Measurements from ENCODE around the gene EHMT2. TPM values are rescaled to one million over a fixed set of nuclear protein-coding genes. Genes with fewer than 3 reads are reported as not detected.

Gene EHMT2
- total RNA-seq, 1 donor from 2014 or later: 35.8 TPM

DNA sequence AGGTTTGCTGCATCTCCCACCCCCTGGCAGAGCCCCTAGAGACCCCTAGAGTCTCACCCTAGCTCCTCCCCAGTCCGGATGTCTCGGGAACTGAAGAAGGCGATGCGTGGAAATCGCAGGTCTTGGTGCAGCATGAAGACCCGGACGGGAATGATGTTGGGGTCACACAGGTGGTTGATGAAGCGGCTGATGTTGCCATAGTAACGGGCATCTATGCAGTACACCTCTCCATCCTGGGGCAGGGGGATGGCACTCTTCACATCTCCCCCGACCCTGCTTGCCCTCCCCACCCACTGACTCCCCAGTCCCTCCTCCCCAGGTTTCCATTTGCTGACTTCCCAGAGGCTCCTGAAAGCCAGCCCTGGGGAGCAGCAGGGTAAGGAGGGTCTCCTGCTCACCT is 16.9 kb downstream of the EHMT2 start:
- Histone ChIP-seq H3K4me2 (ENCODE audit: low read length) (no peak overlapping the region), H3K79me2 (ENCODE audit: insufficient read depth, low read length) (no peaks in the 10 kb centered on the region), H3K9ac (ENCODE audit: low read length) (no peak overlapping the region), H3K4me1 (ENCODE audit: insufficient read depth, low read length) (peaks cover 4% of the 10 kb centered on the region), H2AFZ (ENCODE audit: low read depth, low read length) (no peak overlapping the region), H4K20me1 (ENCODE audit: insufficient read depth, low read length) (peaks cover 7% of the 10 kb centered on the region), H3K27me3 (ENCODE audit: insufficient read depth, low read length) (no peaks in the 10 kb centered on the region), H3K36me3 (ENCODE audit: insufficient read depth, low read length) (peaks cover 25% of the 10 kb centered on the region), H3K4me3 (ENCODE audit: insufficient read depth, low read depth, low read length) (no peak overlapping the region), H3K27ac (ENCODE audit: low read depth, low read length) (no peak overlapping the region), H3K9me3 (ENCODE audit: insufficient read depth, low read depth, low read length) (no peaks in the 10 kb centered on the region)
- peaks cover 4% of the 10 kb centered on the region for H3K27me3 Mint-ChIP-seq (ENCODE audit: low read depth, unreplicated experiment)
- H3K4me3 Mint-ChIP-seq (ENCODE audit: unreplicated experiment): no peak overlapping the region
- no peak for DNase-seq (ENCODE audit: low read depth)
- FAIRE-seq: no peak
- TF ChIP-seq, protein P1, sequence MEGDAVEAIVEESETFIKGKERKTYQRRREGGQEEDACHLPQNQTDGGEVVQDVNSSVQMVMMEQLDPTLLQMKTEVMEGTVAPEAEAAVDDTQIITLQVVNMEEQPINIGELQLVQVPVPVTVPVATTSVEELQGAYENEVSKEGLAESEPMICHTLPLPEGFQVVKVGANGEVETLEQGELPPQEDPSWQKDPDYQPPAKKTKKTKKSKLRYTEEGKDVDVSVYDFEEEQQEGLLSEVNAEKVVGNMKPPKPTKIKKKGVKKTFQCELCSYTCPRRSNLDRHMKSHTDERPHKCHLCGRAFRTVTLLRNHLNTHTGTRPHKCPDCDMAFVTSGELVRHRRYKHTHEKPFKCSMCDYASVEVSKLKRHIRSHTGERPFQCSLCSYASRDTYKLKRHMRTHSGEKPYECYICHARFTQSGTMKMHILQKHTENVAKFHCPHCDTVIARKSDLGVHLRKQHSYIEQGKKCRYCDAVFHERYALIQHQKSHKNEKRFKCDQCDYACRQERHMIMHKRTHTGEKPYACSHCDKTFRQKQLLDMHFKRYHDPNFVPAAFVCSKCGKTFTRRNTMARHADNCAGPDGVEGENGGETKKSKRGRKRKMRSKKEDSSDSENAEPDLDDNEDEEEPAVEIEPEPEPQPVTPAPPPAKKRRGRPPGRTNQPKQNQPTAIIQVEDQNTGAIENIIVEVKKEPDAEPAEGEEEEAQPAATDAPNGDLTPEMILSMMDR (IDR thresholded peaks at IDR 0.05; ENCODE audit: insufficient read depth, low read depth, low read length): no peak
- no peak for TF ChIP-seq EZH2 (IDR thresholded peaks at IDR 0.05; ENCODE audit: insufficient read depth, low read length)
- no peaks in the 10 kb centered on the region for H3K9me3 Mint-ChIP-seq (ENCODE audit: unreplicated experiment)
- H3K4me1 Mint-ChIP-seq (ENCODE audit: low read depth, unreplicated experiment): peaks cover 9% of the 10 kb centered on the region
- peaks cover 25% of the 10 kb centered on the region for H3K36me3 Mint-ChIP-seq (ENCODE audit: low read depth, unreplicated experiment)
- H3K27ac Mint-ChIP-seq (ENCODE audit: unreplicated experiment): peak overlapping the region; percentile 80

DNA sequence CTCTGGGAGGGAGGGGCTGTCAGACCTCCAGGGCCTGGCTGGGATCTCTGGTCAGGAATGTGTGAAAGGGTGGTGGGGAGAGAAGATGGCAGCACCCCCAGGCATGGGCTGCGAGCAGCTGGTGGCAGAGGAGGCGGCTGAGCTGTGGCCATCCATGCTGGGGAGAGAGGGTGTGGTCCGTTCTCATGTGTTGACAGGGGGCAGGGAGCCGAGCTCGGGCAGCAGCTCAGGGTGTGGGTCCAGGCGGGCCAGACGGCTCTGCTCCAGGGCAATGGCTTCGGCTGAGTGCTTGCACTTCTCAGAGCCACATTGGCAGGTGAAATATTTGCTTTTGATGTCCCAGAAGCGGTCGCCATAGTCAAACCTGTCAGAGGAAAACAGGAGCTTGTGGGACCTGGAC is 17.6 kb downstream of the EHMT2 start:
- no peak overlapping the region for H3K4me2 ChIP-seq (ENCODE audit: low read length)
- no peaks in the 10 kb centered on the region for H3K9me3 ChIP-seq (ENCODE audit: insufficient read depth, low read depth, low read length)
- Mint-ChIP-seq H3K4me3 (ENCODE audit: unreplicated experiment) (no peak overlapping the region), H3K27me3 (ENCODE audit: low read depth, unreplicated experiment) (peaks cover 4% of the 10 kb centered on the region), H3K27ac (ENCODE audit: unreplicated experiment) (no peak overlapping the region), H3K9me3 (ENCODE audit: unreplicated experiment) (no peaks in the 10 kb centered on the region), H3K4me1 (ENCODE audit: low read depth, unreplicated experiment) (peaks cover 9% of the 10 kb centered on the region), H3K36me3 (ENCODE audit: low read depth, unreplicated experiment) (peaks cover 19% of the 10 kb centered on the region)
- H2AFZ ChIP-seq (ENCODE audit: low read depth, low read length): no peak overlapping the region
- H3K79me2 ChIP-seq (ENCODE audit: insufficient read depth, low read length): no peaks in the 10 kb centered on the region
- TF ChIP-seq, protein P1 (IDR thresholded peaks at IDR 0.05; ENCODE audit: insufficient read depth, low read depth, low read length): no peak
- no peak for TF ChIP-seq EZH2 (IDR thresholded peaks at IDR 0.05; ENCODE audit: insufficient read depth, low read length)
- H3K36me3 ChIP-seq (ENCODE audit: insufficient read depth, low read length): peaks cover 23% of the 10 kb centered on the region
- no peak overlapping the region for H3K9ac ChIP-seq (ENCODE audit: low read length)
- H3K27ac ChIP-seq (ENCODE audit: low read depth, low read length): no peak overlapping the region
- FAIRE-seq (no peak), DNase-seq (ENCODE audit: low read depth) (no peak)
- peaks cover 4% of the 10 kb centered on the region for H3K4me1 ChIP-seq (ENCODE audit: insufficient read depth, low read length)
- H4K20me1 ChIP-seq (ENCODE audit: insufficient read depth, low read length): peaks cover 7% of the 10 kb centered on the region
- no peaks in the 10 kb centered on the region for H3K27me3 ChIP-seq (ENCODE audit: insufficient read depth, low read length)
- H3K4me3 ChIP-seq (ENCODE audit: insufficient read depth, low read depth, low read length): no peak overlapping the region

DNA sequence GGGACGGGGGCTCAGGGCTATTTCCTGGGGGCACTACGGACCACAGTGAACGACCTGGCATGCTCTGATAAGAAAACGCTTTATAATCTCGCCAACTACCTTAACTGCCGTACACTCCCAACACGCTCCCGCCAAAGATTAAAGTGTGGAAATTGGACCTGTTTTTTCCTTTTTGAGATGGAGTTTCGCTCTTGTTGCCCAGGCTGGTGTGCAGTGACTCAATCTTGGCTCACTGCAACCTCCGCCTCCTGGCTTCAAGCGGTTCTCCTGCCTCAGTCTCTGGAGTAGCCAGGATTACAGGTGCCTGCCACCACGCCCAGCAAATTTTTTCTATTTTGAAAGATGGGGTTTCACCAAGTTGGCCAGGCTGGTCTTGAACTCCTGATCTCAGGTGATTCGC is 18.4 kb downstream of the EHMT2 start:
- H2AFZ ChIP-seq (ENCODE audit: low read depth, low read length): no peak overlapping the region
- no peak overlapping the region for H3K27ac ChIP-seq (ENCODE audit: low read depth, low read length)
- H3K36me3 ChIP-seq (ENCODE audit: insufficient read depth, low read length): peaks cover 23% of the 10 kb centered on the region
- Mint-ChIP-seq H3K9me3 (ENCODE audit: unreplicated experiment) (no peaks in the 10 kb centered on the region), H3K4me1 (ENCODE audit: low read depth, unreplicated experiment) (peaks cover 10% of the 10 kb centered on the region), H3K27me3 (ENCODE audit: low read depth, unreplicated experiment) (peaks cover 4% of the 10 kb centered on the region), H3K36me3 (ENCODE audit: low read depth, unreplicated experiment) (peaks cover 19% of the 10 kb centered on the region), H3K4me3 (ENCODE audit: unreplicated experiment) (no peak overlapping the region), H3K27ac (ENCODE audit: unreplicated experiment) (no peak overlapping the region)
- DNase-seq (ENCODE audit: low read depth) (no peak), FAIRE-seq (no peak)
- no peak for TF ChIP-seq EZH2 (IDR thresholded peaks at IDR 0.05; ENCODE audit: insufficient read depth, low read length)
- TF ChIP-seq, protein P1 (IDR thresholded peaks at IDR 0.05; ENCODE audit: insufficient read depth, low read depth, low read length): no peak
- peaks cover 7% of the 10 kb centered on the region for H4K20me1 ChIP-seq (ENCODE audit: insufficient read depth, low read length)
- H3K4me1 ChIP-seq (ENCODE audit: insufficient read depth, low read length): peaks cover 4% of the 10 kb centered on the region
- no peaks in the 10 kb centered on the region for H3K9me3 ChIP-seq (ENCODE audit: insufficient read depth, low read depth, low read length)
- H3K9ac ChIP-seq (ENCODE audit: low read length): no peak overlapping the region
- H3K79me2 ChIP-seq (ENCODE audit: insufficient read depth, low read length): no peaks in the 10 kb centered on the region
- no peaks in the 10 kb centered on the region for H3K27me3 ChIP-seq (ENCODE audit: insufficient read depth, low read length)
- no peak overlapping the region for H3K4me3 ChIP-seq (ENCODE audit: insufficient read depth, low read depth, low read length)
- H3K4me2 ChIP-seq (ENCODE audit: low read length): no peak overlapping the region

All from astrocyte (in vitro differentiated cells and primary cell).